Stimulated activated naive CD8-positive, alpha-beta T cell treated with anti-CD3 and anti-CD28 coated beads, Interleukin-15, amount 100 ng/mL, for 72 hours (primary cell): ENCODE results near the gene SPNS3.
A peak's percentile ranks its signal among the peaks of the same experiment; 100 is the strongest.

Source experiments
- ATAC-seq: fragments of 150-1000 bp; cut with Tn5 transposase; 2 replicates; pipeline ENCODE4 v1.10.0; 2021; ENCODE audit warnings: mild to moderate bottlenecking, moderate library complexity
- DNase-seq, 2 donors: peaks; one replicate each; pipeline ENCODE4 v3.0.0; 2021 to 2022
- H3K27ac Mint-ChIP-seq, 2 donors: one replicate each; pipeline ENCODE4 v1.8.0; 2022; ENCODE audit warnings: mild to moderate bottlenecking in 2 of 2, mixed read lengths in 2 of 2, moderate library complexity in 2 of 2
- H3K27me3 Mint-ChIP-seq: one replicate; pipeline ENCODE4 v1.8.0; 2022; ENCODE audit warnings: mixed read lengths
- H3K4me1 Mint-ChIP-seq: one replicate; pipeline ENCODE4 v1.8.0; 2022; ENCODE audit warnings: mild to moderate bottlenecking, mixed read lengths
- H3K4me3 Mint-ChIP-seq, 2 donors: one replicate each; pipeline ENCODE4 v1.8.0; 2022; ENCODE audit warnings: mild to moderate bottlenecking in 2 of 2, mixed read lengths in 2 of 2, moderate library complexity in 1 of 2
- H3K9me3 Mint-ChIP-seq, 2 donors: one replicate each; pipeline ENCODE4 v1.8.0; 2022; ENCODE audit warnings: mixed read lengths in 2 of 2

Gene SPNS3

GRCh38 chr17:4487820-4488716 is 54.3 kb downstream of the SPNS3 start:
- Mint-ChIP-seq H3K27ac (no peak overlapping the region), H3K4me3 (no peak overlapping the region), H3K4me1 (peaks cover 47% of the 10 kb centered on the region), H3K9me3 (no peaks in the 10 kb centered on the region), H3K27me3 (no peaks in the 10 kb centered on the region)
- ATAC-seq, result no peak
- DNase-seq, result no peak

DNA sequence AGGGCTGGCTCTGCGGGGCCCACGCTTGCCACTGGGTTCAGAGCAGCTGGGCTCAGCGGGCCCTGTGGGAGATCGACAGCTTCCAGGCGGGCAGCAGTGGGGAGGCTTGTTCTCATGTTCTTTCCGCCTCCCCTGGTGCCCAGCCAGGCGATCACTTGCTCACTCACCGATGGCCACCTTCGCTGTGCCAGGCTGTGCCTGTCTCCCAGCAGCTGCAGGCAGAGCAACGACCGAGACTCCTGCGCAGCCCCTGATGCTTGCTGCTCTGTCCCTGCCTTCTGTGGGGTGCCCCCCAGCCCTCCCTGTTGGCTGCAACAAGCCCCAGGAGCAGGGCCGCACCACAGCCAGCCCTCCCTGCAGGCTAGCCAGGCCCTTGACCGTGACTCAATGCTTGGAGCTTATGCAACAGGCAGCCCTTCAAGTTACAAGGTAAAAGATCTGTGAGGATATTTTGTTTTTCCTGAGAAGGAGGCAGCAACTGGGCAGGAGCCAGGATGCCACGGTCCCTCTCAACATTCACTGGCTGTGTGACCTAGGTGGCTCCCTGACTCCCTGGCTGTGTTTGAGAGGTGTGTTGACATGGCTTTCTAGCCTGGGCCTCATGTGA is 55.4 kb downstream of the SPNS3 start:
- Mint-ChIP-seq H3K27me3 (no peaks in the 10 kb centered on the region), H3K27ac (no peak overlapping the region), H3K4me3 (no peak overlapping the region), H3K9me3 (no peaks in the 10 kb centered on the region), H3K4me1 (peaks cover 40% of the 10 kb centered on the region)
- DNase-seq (no peak), ATAC-seq (no peak)

DNA sequence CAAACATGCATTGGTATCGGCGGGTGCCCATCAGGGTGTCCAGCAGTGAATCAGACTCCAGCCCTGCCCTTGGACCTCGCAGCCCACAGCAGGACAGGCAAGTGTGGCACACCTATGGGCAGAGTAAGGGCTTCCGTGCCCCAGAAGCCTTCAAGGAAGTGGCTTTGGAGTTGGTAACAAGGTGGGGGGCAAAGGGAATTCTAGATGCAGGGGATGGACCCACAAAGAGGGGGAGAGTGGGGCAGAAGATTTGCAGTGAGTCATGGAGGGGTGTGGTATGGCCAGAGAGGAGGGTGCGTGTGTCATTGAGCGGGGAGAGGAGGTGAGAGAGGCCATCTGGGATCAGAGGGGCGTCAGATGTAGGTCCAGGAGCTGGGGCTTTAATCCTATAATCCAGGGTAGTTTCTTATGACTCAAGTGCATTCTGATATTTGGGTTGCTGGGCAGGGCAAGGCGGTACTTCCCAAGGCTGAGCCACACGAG is 56.4 kb downstream of the SPNS3 start:
- H3K27ac Mint-ChIP-seq, result no peak overlapping the region
- no peak for DNase-seq
- peaks cover 33% of the 10 kb centered on the region for H3K4me1 Mint-ChIP-seq
- no peak for ATAC-seq
- H3K4me3 Mint-ChIP-seq, result no peak overlapping the region
- H3K9me3 Mint-ChIP-seq, result no peaks in the 10 kb centered on the region
- H3K27me3 Mint-ChIP-seq, result no peaks in the 10 kb centered on the region

DNA sequence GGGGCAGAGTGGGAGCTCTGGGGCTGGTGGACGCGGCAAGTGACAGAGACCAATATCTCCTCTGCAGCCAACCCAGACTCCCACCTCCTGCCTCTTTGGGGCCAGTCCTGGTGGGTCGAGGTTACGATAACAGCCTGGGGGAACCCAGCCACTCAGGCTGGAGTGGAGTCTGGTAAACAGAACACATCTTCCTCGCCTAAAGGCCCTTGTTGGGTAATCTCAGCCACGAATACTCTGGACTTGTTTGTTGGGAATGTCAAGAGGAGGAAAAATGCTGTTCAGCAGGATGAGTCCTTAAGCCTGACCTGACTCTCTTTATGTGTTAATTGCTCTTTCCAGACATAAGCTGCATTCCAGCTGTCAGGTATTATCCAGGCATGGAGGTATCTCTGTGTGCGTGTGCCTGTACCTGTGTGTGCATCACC is 56.9 kb downstream of the SPNS3 start:
- H3K9me3 Mint-ChIP-seq, result no peaks in the 10 kb centered on the region
- H3K27ac Mint-ChIP-seq, result no peak overlapping the region
- DNase-seq (no peak), ATAC-seq (no peak)
- H3K4me3 Mint-ChIP-seq, result no peak overlapping the region
- H3K27me3 Mint-ChIP-seq, result no peaks in the 10 kb centered on the region
- H3K4me1 Mint-ChIP-seq, result peaks cover 28% of the 10 kb centered on the region

DNA sequence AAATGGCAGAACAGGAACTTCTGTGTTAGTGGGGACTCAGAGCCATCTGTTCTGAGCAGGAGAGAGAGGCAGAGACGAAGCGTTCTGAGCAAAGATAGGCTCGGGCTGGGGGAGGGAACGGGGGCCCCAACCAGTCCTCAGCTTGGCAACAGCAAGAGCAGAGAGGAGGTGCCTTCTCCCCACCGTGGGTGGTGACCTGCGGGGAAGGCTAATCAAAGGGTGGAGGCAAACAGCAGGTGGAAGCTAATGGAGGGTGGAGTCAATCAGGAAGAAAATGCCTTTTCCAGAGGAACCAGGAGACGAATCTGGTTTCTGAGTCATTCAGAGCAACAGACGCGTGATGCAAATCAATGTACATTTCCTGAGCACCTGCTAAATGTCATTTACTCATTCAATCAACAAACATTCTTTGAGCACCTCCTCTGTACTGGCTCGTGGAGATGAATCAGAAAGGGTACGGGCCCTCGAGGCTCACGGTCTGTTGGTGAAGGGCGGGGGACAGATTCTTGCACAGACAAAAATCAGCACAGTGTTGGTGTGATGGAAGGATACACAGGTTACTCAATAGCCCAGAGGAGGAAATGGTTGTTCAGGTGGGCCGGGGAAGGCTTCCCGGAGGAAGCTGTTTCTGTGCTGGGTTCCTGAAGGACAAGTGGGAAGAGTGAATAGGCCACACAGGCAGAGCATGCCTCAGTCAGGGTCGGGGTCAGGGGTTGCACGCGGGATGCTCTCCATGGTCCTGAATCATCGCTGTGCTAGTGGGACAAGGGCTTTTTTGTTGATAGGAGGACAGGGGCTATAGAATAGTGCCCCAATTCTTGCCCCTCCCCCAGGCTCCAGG is 59.2 kb downstream of the SPNS3 start:
- Mint-ChIP-seq H3K27ac (peak overlapping the region in 1 of 2 donors; percentile 94), H3K27me3 (no peaks in the 10 kb centered on the region), H3K4me3 (no peak overlapping the region), H3K9me3 (no peaks in the 10 kb centered on the region), H3K4me1 (peaks cover 12% of the 10 kb centered on the region)
- ATAC-seq, result no peak
- DNase-seq, result no peak

- Mint-ChIP-seq H3K27ac (no peak overlapping the region), H3K9me3 (no peaks in the 10 kb centered on the region), H3K4me3 (no peak overlapping the region), H3K4me1 (peaks cover 42% of the 10 kb centered on the region), H3K27me3 (peaks cover 28% of the 10 kb centered on the region)
- no peak for ATAC-seq
- DNase-seq, result no peak
These were observed 63.5 kb downstream of the SPNS3 start for GRCh38 chr17:4497101-4497824.

DNA sequence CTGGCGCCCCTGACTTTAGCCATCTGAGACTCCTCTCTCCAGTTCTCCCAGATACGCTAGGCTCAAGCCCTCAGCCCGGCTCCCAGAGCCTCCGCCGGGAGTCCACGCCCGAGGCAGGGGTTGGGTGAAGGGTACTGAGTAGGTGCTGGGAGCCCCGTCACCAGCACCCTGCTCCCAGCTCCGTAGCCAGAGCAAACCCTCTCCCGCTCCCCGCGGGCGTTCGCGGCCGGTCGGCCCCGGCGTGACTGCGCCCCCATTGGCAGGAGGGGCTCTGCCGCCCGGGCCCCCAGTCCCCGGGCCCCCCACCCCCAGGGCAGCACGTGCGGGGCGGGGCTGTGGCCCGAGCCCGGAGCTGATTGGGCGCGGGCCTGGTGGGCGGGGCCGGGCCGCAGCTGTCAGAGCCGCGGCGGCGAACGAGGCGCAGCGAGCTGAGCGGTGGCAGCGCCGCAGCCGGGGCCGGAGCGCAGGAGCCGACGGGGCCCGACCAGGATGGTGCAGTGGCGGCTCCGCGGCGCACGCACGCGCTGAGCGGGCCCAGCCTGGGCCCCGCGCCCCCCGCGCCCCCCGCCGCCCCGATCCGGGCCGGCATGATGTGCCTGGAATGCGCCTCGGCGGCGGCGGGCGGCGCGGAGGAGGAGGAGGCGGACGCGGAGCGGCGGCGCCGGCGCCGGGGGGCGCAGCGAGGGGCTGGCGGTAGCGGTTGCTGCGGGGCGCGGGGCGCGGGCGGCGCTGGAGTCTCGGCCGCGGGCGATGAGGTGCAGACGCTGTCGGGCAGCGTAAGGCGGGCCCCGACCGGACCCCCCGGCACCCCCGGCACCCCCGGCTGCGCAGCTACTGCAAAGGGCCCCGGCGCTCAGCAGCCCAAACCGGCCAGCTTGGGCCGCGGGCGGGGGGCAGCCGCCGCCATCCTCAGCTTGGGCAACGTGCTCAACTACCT is 65.0 kb downstream of the SPNS3 start, which contains the start of gene SPNS2:
SPNS2 (plus strand) TSS at position 421 of the 937 bp plus-strand sequence; CDS start at position 588, 167 bp downstream.
- H3K4me3 Mint-ChIP-seq, result peak within 1 kb of the TSS; percentile 71 to 78
- ATAC-seq, result peak; percentile 83
- peaks cover 36% of the 10 kb centered on the region for H3K27me3 Mint-ChIP-seq
- peaks cover 37% of the 10 kb centered on the region for H3K4me1 Mint-ChIP-seq
- H3K27ac Mint-ChIP-seq, result peak within 1 kb of the TSS in 1 of 2 donors; percentile 78
- peak; percentile 55 to 64 for DNase-seq
- no peaks in the 10 kb centered on the region for H3K9me3 Mint-ChIP-seq

DNA sequence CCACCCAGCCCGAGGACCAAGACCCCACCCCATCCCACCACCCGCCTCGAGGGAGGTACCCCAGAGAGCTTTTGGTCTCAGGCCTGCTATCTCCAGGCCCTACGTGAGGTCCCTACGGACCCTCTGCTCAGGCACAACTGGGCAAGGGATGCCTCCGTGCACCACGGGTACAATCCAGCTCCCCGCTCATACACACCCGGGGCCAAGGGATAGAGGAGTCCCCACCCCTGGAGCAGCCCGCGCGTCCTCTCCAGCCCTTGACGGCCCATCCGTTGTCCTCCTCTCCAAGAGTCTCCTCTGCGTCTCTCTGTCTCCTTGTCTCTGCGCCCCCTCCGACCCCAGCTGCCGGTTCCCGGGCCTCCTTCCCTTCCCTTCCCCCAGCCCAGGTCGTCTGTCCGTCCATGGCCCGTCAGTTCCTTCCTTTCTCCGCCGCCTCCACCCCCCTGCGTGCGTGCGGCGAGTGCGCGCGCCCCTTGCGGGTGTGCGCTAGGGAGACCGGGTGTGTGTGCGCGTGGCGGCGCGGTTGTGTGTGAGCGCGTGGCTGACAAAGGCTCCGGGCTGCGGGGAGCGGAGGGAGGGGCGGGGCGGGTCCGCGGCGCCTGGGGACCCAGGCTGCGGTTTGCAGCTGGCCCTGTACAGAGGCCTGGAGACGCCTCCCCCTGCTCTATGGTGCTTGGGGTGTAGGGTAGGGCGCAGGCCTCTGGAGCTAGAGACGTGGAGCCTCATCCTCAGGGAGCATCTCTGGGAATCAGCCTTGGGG is 65.9 kb downstream of the SPNS3 start:
- Mint-ChIP-seq H3K27me3 (peaks cover 36% of the 10 kb centered on the region), H3K4me3 (peak overlapping the region; percentile 71 to 78), H3K4me1 (peaks cover 46% of the 10 kb centered on the region), H3K27ac (peak overlapping the region in 1 of 2 donors; percentile 78), H3K9me3 (no peaks in the 10 kb centered on the region)
- DNase-seq (peak; percentile 29 to 34), ATAC-seq (peak; percentile 41)

DNA sequence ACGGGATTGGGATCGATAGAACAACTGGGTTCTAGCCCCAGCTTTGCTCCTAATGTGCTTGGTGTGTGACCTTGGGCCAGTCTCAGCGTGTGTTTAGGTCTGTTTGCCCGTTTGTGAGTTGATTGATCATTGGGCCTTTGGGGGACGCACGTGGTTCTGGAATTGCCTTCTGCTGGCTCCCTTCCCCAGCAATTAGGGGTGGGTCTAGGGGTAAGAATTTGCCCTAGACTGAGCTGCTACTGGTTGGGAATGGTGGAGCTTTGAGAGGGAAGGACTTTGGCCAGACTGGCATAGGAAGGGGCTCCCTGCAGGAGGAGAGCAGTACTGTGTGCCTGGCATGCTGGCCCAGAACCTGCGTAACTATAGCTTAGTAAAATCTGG is 66.4 kb downstream of the SPNS3 start:
- Mint-ChIP-seq H3K9me3 (no peaks in the 10 kb centered on the region), H3K4me3 (peak overlapping the region; percentile 71 to 78), H3K27ac (no peak overlapping the region)

DNA sequence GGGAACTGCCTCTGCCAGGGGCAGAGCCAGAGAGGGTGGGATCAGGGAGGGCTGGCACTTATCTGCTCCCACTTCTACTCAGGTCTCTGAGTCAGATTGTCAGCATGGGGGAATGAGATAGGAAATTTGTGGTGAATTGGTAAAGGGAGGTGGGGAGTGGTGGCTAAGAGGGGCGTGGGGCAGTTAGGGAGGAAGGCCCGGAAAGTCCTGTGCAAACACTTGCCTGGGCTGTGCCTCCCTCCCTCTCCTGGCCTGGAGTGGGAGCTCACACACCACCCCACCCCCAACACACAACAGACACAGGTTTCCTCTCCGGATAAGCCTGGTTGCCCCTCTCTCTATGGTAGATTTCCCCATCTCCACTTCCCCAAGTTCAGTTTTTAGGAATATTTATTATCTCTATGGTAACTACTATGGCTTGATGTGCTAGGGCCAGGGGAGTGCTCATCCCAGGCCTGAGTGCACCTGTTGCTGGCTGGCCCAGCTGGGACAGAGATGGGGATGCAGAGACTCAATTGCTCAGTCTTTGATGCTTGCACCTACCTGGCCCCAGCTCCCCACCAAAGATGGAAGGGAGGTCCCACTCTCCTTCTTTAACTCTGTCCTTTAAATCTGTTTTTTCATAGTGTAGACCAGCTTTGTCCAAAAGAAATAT is 67.7 kb downstream of the SPNS3 start:
- no peak overlapping the region for H3K27ac Mint-ChIP-seq
- ATAC-seq (no peak), DNase-seq (no peak)
- peaks cover 59% of the 10 kb centered on the region for H3K4me1 Mint-ChIP-seq
- no peak overlapping the region for H3K4me3 Mint-ChIP-seq
- H3K27me3 Mint-ChIP-seq, result peaks cover 36% of the 10 kb centered on the region
- H3K9me3 Mint-ChIP-seq, result no peaks in the 10 kb centered on the region

More for the DNA sequence above, 66.4 kb downstream of the SPNS3 start:
- no peak for ATAC-seq
- Mint-ChIP-seq H3K4me1 (peaks cover 52% of the 10 kb centered on the region), H3K27me3 (peaks cover 36% of the 10 kb centered on the region)
- no peak for DNase-seq

GRCh38 chr17:4502466-4503154 is 68.9 kb downstream of the SPNS3 start:
- Mint-ChIP-seq H3K27me3 (peaks cover 36% of the 10 kb centered on the region), H3K9me3 (no peaks in the 10 kb centered on the region), H3K27ac (no peak overlapping the region)

GRCh38 chr17:4503283-4504025 is 69.7 kb downstream of the SPNS3 start:
- no peak overlapping the region for H3K4me3 Mint-ChIP-seq
- ATAC-seq, result no peak

More at GRCh38 chr17:4502466-4503154, 68.9 kb downstream of the SPNS3 start:
- Mint-ChIP-seq H3K4me3 (peak overlapping the region in 1 of 2 donors; percentile 3), H3K4me1 (peaks cover 61% of the 10 kb centered on the region)
- DNase-seq (no peak), ATAC-seq (no peak)

More at GRCh38 chr17:4503283-4504025, 69.7 kb downstream of the SPNS3 start:
- DNase-seq, result no peak
- H3K4me1 Mint-ChIP-seq, result peaks cover 64% of the 10 kb centered on the region
- H3K27ac Mint-ChIP-seq, result no peak overlapping the region
- no peaks in the 10 kb centered on the region for H3K9me3 Mint-ChIP-seq
- H3K27me3 Mint-ChIP-seq, result peaks cover 36% of the 10 kb centered on the region
